Breast epithelium (tissue), 4 donors: ENCODE results near the gene CNTNAP2. TPM values are rescaled to one million over a fixed set of nuclear protein-coding genes. Genes with fewer than 3 reads are reported as not detected.

Experiments
- DNase-seq, 2 donors: peaks; one replicate each; pipeline ENCODE4 v3.0.0-alpha.2; 2019; ENCODE audit warnings: low spot score in 2 of 2
- H3K27ac ChIP-seq, 2 donors: fragments of 200-600 bp; sonication (generic) in 1 of 2; one replicate each; pipeline ENCODE4 v1.5.1; 2016 to 2019; ENCODE audit warnings: mild to moderate bottlenecking in 1 of 2
- H3K27me3 ChIP-seq, 2 donors: fragments of 200-600 bp; sonication (generic) in 1 of 2; one replicate each; pipeline versions ENCODE4 v1.5.1 to v1.6.0; 2017 to 2019; ENCODE audit warnings: control low read depth in 1 of 2, mild to moderate bottlenecking in 1 of 2
- H3K36me3 ChIP-seq: fragments of 200-600 bp; one replicate; pipeline ENCODE4 v1.5.1; 2019
- H3K4me1 ChIP-seq, 2 donors: fragments of 200-600 bp; sonication (generic); one replicate each; pipeline ENCODE4 v1.5.1; 2016 to 2019; ENCODE audit warnings: control low read depth in 1 of 2
- H3K4me3 ChIP-seq, 3 donors: fragments of 200-600 bp; sonication (generic); 1 replicate in 2 of 3; 2 replicates in 1 of 3; pipeline ENCODE4 v1.5.1; 2016 to 2019; ENCODE audit warnings: mild to moderate bottlenecking in 3 of 3, moderate library complexity in 2 of 3
- H3K9me3 ChIP-seq, 2 donors: fragments of 200-600 bp; sonication (generic) in 1 of 2; one replicate each; pipeline ENCODE4 v1.5.1; 2016 to 2019; ENCODE audit warnings: control low read depth in 1 of 2
- POLR2A ChIP-seq: fragments of 450-650 bp; IDR thresholded peaks from one replicate; pipeline ENCODE4 v1.6.1; 2016; ENCODE audit warnings: antibody characterized with exemption, mild to moderate bottlenecking, moderate library complexity
- POLR2AphosphoS5 ChIP-seq, 3 donors: sonication (generic); formaldehyde crosslinking; IDR thresholded peaks; one replicate each; pipeline ENCODE4 v1.6.1; 2017; ENCODE audit warnings: antibody characterized with exemption in 3 of 3
- intact Hi-C: fragments of 100-400 bp; cut with DNase I; formaldehyde crosslinking; loops from one replicate; pipeline ENCODE4 v1.15.1; 2023; ENCODE audit warnings: low total_unique reads
- total RNA-seq, 3 donors: library from RNA; depleted of rRNA; stranded (reverse); fragments of >200 nt; gene quantifications; one replicate each; pipeline ENCODE4 v1.1.0, GENCODE V29; 2016
- TF ChIP-seq, protein P1 (sequence below), 3 donors: fragments of 450-650 bp; IDR thresholded peaks; one replicate each; pipeline ENCODE4 v1.5.1; 2016 to 2017; ENCODE audit warnings: antibody characterized with exemption in 3 of 3, mild to moderate bottlenecking in 3 of 3, moderate library complexity in 3 of 3

Gene CNTNAP2
- total RNA-seq, 3 donors from 2014 or later, result 0.29 to 0.66 TPM; not detected in 1

DNA sequence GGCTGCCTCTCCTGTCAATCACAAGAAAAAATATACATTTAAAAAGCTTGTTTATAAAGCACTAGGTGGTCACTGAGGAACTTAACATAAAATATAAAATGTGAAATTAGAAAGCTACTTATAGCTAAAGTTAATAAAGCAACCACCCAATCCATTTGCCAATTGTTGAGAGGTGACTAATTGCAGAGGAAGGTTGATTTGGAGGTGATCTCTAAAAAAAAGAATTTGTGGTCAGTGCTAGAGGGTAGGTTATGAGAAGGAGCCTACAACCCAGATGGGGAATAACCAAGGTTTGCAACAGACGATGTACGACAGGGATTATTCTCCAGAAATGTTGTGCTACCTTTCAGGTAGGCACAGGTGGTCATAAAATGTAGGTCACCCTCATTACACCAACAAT lies 2029.7 kb downstream of the CNTNAP2 start:
- DNase-seq, result no peak
- TF ChIP-seq POLR2A, result no peak
- TF ChIP-seq, protein P1, sequence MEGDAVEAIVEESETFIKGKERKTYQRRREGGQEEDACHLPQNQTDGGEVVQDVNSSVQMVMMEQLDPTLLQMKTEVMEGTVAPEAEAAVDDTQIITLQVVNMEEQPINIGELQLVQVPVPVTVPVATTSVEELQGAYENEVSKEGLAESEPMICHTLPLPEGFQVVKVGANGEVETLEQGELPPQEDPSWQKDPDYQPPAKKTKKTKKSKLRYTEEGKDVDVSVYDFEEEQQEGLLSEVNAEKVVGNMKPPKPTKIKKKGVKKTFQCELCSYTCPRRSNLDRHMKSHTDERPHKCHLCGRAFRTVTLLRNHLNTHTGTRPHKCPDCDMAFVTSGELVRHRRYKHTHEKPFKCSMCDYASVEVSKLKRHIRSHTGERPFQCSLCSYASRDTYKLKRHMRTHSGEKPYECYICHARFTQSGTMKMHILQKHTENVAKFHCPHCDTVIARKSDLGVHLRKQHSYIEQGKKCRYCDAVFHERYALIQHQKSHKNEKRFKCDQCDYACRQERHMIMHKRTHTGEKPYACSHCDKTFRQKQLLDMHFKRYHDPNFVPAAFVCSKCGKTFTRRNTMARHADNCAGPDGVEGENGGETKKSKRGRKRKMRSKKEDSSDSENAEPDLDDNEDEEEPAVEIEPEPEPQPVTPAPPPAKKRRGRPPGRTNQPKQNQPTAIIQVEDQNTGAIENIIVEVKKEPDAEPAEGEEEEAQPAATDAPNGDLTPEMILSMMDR (IDR thresholded peaks at IDR 0.05), result no peak
- no peak for TF ChIP-seq POLR2AphosphoS5 (IDR thresholded peaks at IDR 0.05)
- Histone ChIP-seq H3K36me3 (no peaks in the 10 kb centered on the region), H3K4me1 (no peaks in the 10 kb centered on the region), H3K27me3 (peaks cover 0 to 9% of the 10 kb centered on the region in 2 donors), H3K9me3 (no peaks in the 10 kb centered on the region), H3K4me3 (no peak overlapping the region), H3K27ac (no peak overlapping the region)
- intact Hi-C loops, result no loop called here

DNA sequence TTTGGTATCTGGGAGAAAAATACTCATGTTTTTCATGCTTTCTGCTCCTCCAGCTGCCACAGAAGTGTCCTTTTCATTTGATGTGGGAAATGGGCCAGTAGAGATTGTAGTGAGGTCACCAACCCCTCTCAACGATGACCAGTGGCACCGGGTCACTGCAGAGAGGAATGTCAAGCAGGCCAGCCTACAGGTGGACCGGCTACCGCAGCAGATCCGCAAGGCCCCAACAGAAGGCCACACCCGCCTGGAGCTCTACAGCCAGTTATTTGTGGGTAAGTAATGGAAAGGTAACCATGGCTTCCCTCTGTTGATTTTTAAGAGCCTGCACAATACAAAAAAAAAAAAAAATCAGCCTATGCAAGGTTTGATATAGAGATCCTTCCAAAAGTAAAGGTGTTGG lies 2030.8 kb downstream of the CNTNAP2 start:
- intact Hi-C loops, result no loop called here
- Histone ChIP-seq H3K9me3 (no peaks in the 10 kb centered on the region), H3K27me3 (peaks cover 0 to 9% of the 10 kb centered on the region in 2 donors), H3K27ac (no peak overlapping the region), H3K4me1 (no peaks in the 10 kb centered on the region), H3K4me3 (no peak overlapping the region), H3K36me3 (no peaks in the 10 kb centered on the region)
- DNase-seq, result no peak
- TF ChIP-seq, protein P1 (IDR thresholded peaks at IDR 0.05), result no peak
- TF ChIP-seq POLR2A (no peak), POLR2AphosphoS5 (IDR thresholded peaks at IDR 0.05) (no peak)

DNA sequence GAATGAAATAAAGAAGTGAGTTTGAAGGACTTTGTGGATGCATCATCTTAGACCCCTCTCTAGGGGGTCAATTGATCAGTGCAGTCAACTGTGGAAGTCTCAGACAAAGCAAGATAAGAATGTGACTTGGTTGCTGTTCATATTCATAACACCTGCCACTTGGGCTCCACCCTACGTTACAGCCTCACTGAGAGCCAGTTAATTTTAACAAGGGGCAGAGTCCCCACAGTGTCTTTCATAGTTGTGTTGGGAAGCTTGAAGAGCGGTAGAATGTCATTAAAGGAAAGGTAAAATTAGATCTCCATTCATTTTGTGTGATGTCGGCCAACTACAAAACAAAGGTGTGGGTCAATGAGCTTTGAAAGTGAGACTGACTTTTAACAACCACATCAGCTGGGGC lies 2031.9 kb downstream of the CNTNAP2 start:
- no peak overlapping the region for H3K27ac ChIP-seq

DNA sequence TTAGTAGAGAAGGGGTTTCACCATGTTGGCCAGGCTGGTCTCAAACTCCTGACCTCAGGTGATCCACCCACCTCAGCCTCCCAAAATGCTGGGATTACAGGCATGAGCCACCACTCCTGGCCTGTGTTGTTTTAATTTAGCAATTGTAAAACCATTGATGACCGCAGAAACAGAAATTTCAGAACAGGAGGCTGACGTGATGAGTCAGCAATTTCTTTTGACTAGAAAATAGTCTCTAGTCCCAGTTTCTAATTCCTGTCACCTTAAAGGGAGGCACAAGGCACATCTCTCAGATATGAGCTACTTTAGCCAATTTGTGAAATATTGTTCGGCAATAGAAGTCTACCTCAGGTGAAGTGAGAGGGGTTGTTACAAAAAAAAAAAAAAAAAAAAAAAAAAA lies 2033.1 kb downstream of the CNTNAP2 start:
- no peak for DNase-seq
- intact Hi-C loops, result no loop called here
- Histone ChIP-seq H3K27ac (no peak overlapping the region), H3K4me3 (no peak overlapping the region), H3K27me3 (no peaks in the 10 kb centered on the region), H3K36me3 (no peaks in the 10 kb centered on the region), H3K9me3 (no peaks in the 10 kb centered on the region), H3K4me1 (no peaks in the 10 kb centered on the region)
- TF ChIP-seq POLR2A, result no peak

More for the DNA sequence above, 2031.9 kb downstream of the CNTNAP2 start:
- no peak for TF ChIP-seq POLR2A
- no peak for TF ChIP-seq POLR2AphosphoS5 (IDR thresholded peaks at IDR 0.05)
- TF ChIP-seq, protein P1 (IDR thresholded peaks at IDR 0.05), result no peak
- no peaks in the 10 kb centered on the region for H3K4me1 ChIP-seq
- no peaks in the 10 kb centered on the region for H3K9me3 ChIP-seq
- H3K4me3 ChIP-seq, result no peak overlapping the region
- intact Hi-C loops, result no loop called here
- peaks cover 0 to 9% of the 10 kb centered on the region in 2 donors for H3K27me3 ChIP-seq
- no peaks in the 10 kb centered on the region for H3K36me3 ChIP-seq
- DNase-seq, result no peak

DNA sequence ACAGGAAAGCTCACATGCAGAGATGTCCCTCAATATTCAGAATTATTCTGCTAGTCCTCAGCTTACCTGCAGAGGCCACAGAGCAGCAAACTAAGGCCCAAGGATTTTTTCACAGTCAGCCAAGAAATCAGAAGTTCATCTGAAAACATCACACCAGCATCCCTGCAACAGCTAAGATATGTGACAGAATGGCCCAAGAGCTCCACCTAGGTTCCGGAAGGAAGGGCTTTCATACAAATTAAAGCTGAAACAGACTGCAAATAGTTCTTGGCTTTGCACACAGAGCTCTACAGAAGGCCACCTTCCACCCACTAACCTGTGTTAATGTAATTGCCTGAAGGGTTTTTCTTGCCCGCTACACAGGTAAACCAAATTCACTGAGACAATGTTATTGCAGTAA lies 2035.2 kb downstream of the CNTNAP2 start:
- Histone ChIP-seq H3K4me1 (no peaks in the 10 kb centered on the region), H3K27ac (no peak overlapping the region), H3K36me3 (no peaks in the 10 kb centered on the region), H3K27me3 (no peaks in the 10 kb centered on the region), H3K9me3 (no peaks in the 10 kb centered on the region), H3K4me3 (no peak overlapping the region)
- no peak for TF ChIP-seq POLR2AphosphoS5 (IDR thresholded peaks at IDR 0.05)
- TF ChIP-seq POLR2A, result no peak
- TF ChIP-seq, protein P1 (IDR thresholded peaks at IDR 0.05), result no peak
- intact Hi-C loops, result no loop called here
- no peak for DNase-seq
